Loucy (cell line): Measurements from ENCODE around the gene FOXL1.

ENCODE experiments used
- CTCF ChIP-seq: fragments of 200-600 bp; sonication (generic); conservative IDR thresholded peaks from 2 replicates; pipeline ENCODE4 v1.5.1; 2014; ENCODE audit warnings: mild to moderate bottlenecking, antibody characterized with exemption, low read length
- EZH2phosphoT487 ChIP-seq: fragments of 200-600 bp; IDR thresholded peaks from 2 replicates; pipeline ENCODE4 v1.6.1; 2018; ENCODE audit warnings: antibody characterized with exemption, mild to moderate bottlenecking, moderate library complexity, borderline replicate concordance

DNA sequence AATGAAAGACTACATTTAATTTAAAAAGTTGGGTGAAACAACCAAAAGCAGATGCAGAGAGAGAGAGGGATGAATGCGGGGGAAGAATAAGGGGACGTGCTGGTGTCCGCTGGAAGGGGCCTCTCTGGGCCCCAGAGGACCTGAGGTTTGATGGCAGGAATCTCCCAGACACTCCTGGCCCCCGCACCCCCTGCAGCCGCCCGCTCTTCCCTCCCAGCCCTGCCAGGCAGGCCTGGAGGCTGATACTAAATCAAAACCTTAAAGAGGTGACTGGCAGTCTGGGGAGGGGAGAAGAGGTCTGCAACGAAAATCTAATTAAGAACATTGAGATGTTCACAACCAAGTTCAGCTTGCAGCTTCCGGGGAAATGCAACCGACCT lies 2.4 kb downstream of the FOXL1 start:
- TF ChIP-seq CTCF (no peak), EZH2phosphoT487 (no peak)
